AML-193 (cell line): ENCODE data around the gene RPTOR.
A peak's percentile ranks its signal among the peaks of the same experiment; 100 is the strongest.
"Not testable (repeated sequence)": the region's sequence is repeated elsewhere in the genome, so short reads cannot be mapped to it uniquely, and the experiment has no call there.

Experiments used
- DNase-seq, 2 experiments: peaks; one replicate each; lab custom pipeline; 2025; lab: John Stamatoyannopoulos, UW

Gene RPTOR

GRCh38 chr17:80781807-80782277, 237.2 kb downstream of the RPTOR start:
- DNase-seq = no peak

GRCh38 chr17:80782536-80783427, 238.1 kb downstream of the RPTOR start:
- peak in 1 of 2 experiments; percentile 29 for DNase-seq

- DNase-seq = no peak
Observed at GRCh38 chr17:80783486-80783885, 238.8 kb downstream of the RPTOR start.

- DNase-seq = no peak
Observed at GRCh38 chr17:80783971-80784370, 239.3 kb downstream of the RPTOR start.

- DNase-seq = no peak
Observed at GRCh38 chr17:80785477-80786178, 241.0 kb downstream of the RPTOR start.

- no peak for DNase-seq
Observed at GRCh38 chr17:80786470-80786869, 241.8 kb downstream of the RPTOR start.

GRCh38 chr17:80786887-80787286, 242.2 kb downstream of the RPTOR start:
- DNase-seq = no peak

GRCh38 chr17:80787881-80788280, 243.2 kb downstream of the RPTOR start:
- no peak for DNase-seq

- DNase-seq = no peak
Observed at GRCh38 chr17:80789356-80789902, 244.8 kb downstream of the RPTOR start.

GRCh38 chr17:80790021-80790765, 245.6 kb downstream of the RPTOR start:
- no peak for DNase-seq

- DNase-seq = no peak
Observed at GRCh38 chr17:80790981-80791742, 246.5 kb downstream of the RPTOR start.

GRCh38 chr17:80791758-80792284, 247.2 kb downstream of the RPTOR start:
- no peak for DNase-seq

GRCh38 chr17:80792373-80792781, 247.7 kb downstream of the RPTOR start:
- no peak for DNase-seq

GRCh38 chr17:80793421-80793820, 248.8 kb downstream of the RPTOR start:
- DNase-seq = no peak

- no peak for DNase-seq
Observed at GRCh38 chr17:80793851-80794267, 249.2 kb downstream of the RPTOR start.

- no peak for DNase-seq
Observed at GRCh38 chr17:80794281-80795089, 249.8 kb downstream of the RPTOR start.

GRCh38 chr17:80795090-80795580, 250.5 kb downstream of the RPTOR start:
- no peak for DNase-seq

- DNase-seq = no peak
Observed at GRCh38 chr17:80795754-80796153, 251.1 kb downstream of the RPTOR start.

GRCh38 chr17:80796430-80796861, 251.8 kb downstream of the RPTOR start:
- DNase-seq = no peak

- not testable (repeated sequence) for DNase-seq
Observed at GRCh38 chr17:80797222-80797621, 252.6 kb downstream of the RPTOR start.
